Right lobe of liver (tissue), 6 donors: ENCODE results near the gene ENDOV. TPM values are rescaled to one million over a fixed set of nuclear protein-coding genes. Genes with fewer than 3 reads are reported as not detected.

Experiments
- ATAC-seq, 4 donors: fragments of 200-7000 bp; cut with Tn5 transposase; one replicate each; pipeline ENCODE4 v1.9.1; 2020; ENCODE audit warnings: mild to moderate bottlenecking in 4 of 4, moderate library complexity in 4 of 4
- DNase-seq, 3 donors: peaks; one replicate each; pipeline ENCODE4 v3.0.0-alpha.2; 2020
- H3K27ac ChIP-seq, 3 donors: fragments of 200-600 bp; one replicate each; pipeline ENCODE4 v1.8.0; 2022
- H3K27me3 ChIP-seq, 2 donors: fragments of 200-600 bp; one replicate each; pipeline ENCODE4 v1.8.0; 2022
- H3K36me3 ChIP-seq, 4 donors: fragments of 200-600 bp; sonication (generic) in 1 of 4; one replicate each; pipeline versions ENCODE4 v1.5.1 to v1.8.0; 2017 to 2022; ENCODE audit warnings: control low read depth in 1 of 4
- H3K4me1 ChIP-seq, 4 donors: fragments of 200-600 bp; sonication (generic) in 1 of 4; one replicate each; pipeline versions ENCODE4 v1.5.1 to v1.8.0; 2017 to 2022; ENCODE audit warnings: control low read depth in 1 of 4
- H3K4me3 ChIP-seq, 3 donors: fragments of 200-600 bp; one replicate each; pipeline ENCODE4 v1.8.0; 2022
- H3K9me3 ChIP-seq, 4 donors: fragments of 200-600 bp; sonication (generic) in 1 of 4; one replicate each; pipeline versions ENCODE4 v1.5.1 to v1.8.0; 2017 to 2022; ENCODE audit warnings: control low read depth in 1 of 4
- POLR2A ChIP-seq: fragments of 450-650 bp; IDR thresholded peaks from one replicate; pipeline ENCODE4 v1.6.1; 2017; ENCODE audit warnings: antibody characterized with exemption, mild to moderate bottlenecking
- WGBS: methylation state at CpG from one replicate; pipeline ENCODE4 v1.1.6; 2018; ENCODE audit warnings: low coverage, low lambda C conversion rate; ENCODE audit not compliant: insufficient coverage; ENCODE audit errors: missing lambda C conversion rate; 5-methylcytosine and 5-hydroxymethylcytosine counted together
- intact Hi-C, 2 donors: fragments of 100-400 bp; cut with DNase I; formaldehyde crosslinking; loops; one replicate each; pipeline versions ENCODE4 v1.11.2 to v1.14.1; 2022
- total RNA-seq, 6 experiments: library from RNA; depleted of rRNA in 2 of 6; stranded (reverse); fragments of >200 nt in 2 of 6; fragmentation: NEBNext Ultra II Directional in 3 of 6; extraction: Animal tissue kit (Norgen Biotek cat#: 25700) in 3 of 6; gene quantifications; one replicate each; pipeline versions ENCODE4 v1.1.0 to v1.2.4, GENCODE V29; 2016 to 2023
- TF ChIP-seq, protein P1 (sequence below), 4 donors: fragments of 200-600 bp in 3 of 4; fragments of 450-650 bp in 1 of 4; IDR thresholded peaks; one replicate each; pipeline versions ENCODE4 v1.5.1 to v1.8.0; 2016 to 2022; ENCODE audit warnings: antibody characterized with exemption in 4 of 4, mild to moderate bottlenecking in 2 of 4
- donor health status: DM: no; HTN: yes; CAD: no.
- donor health status: DM: no; HTN: no; CAD: no.
- donor health status: DM: no; HTN: no; CAD: no.
- donor health status: DM: no; HTN: yes; CAD: no.
- donor health status: DM: no; HTN: yes; CAD: no.

ENDOV gene
- total RNA-seq, 6 experiments from 2014 or later, result 6.8 to 14.1 (median 11.3) TPM

DNA sequence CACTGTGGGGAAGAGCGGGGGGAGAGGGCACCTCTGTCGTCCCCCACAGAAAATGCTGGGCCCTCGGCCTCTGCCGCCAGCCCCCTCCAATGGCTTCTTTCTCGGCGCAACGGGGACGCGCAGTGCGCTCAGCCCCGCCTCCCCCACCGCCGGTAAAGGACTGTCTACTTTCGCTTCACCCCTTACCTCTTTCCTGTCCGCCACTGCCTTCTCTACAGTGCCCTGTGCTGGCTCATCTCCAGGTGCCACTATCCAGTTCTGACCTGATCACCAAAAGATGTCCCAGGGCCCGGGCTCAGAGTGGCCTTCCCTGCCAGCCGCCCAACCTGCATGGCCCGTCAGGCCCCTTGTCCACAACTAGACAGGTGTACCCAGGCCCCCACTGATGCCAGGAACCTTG, 7.3 kb downstream of the ENDOV start:
- TF ChIP-seq, protein P1, sequence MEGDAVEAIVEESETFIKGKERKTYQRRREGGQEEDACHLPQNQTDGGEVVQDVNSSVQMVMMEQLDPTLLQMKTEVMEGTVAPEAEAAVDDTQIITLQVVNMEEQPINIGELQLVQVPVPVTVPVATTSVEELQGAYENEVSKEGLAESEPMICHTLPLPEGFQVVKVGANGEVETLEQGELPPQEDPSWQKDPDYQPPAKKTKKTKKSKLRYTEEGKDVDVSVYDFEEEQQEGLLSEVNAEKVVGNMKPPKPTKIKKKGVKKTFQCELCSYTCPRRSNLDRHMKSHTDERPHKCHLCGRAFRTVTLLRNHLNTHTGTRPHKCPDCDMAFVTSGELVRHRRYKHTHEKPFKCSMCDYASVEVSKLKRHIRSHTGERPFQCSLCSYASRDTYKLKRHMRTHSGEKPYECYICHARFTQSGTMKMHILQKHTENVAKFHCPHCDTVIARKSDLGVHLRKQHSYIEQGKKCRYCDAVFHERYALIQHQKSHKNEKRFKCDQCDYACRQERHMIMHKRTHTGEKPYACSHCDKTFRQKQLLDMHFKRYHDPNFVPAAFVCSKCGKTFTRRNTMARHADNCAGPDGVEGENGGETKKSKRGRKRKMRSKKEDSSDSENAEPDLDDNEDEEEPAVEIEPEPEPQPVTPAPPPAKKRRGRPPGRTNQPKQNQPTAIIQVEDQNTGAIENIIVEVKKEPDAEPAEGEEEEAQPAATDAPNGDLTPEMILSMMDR (IDR thresholded peaks at IDR 0.05), result no peak
- TF ChIP-seq POLR2A, result no peak
- intact Hi-C loops, result loop anchor here in 1 of 2 donors (5.0 to 10.0 kb wide), 2 partner anchors 153 to 560 kb away; no protein-coding TSS in a partner anchor
- Histone ChIP-seq H3K4me1 (no peaks in the 10 kb centered on the region), H3K27me3 (no peaks in the 10 kb centered on the region), H3K4me3 (no peak overlapping the region), H3K27ac (no peak overlapping the region), H3K36me3 (peaks cover 0 to 2% (median 0%) of the 10 kb centered on the region in 4 donors), H3K9me3 (no peaks in the 10 kb centered on the region)
- ATAC-seq, result no peak
- peak in 2 of 3 donors; percentile 37 to 43 for DNase-seq
- WGBS, result 67% methylated on average over 5 of the region's 18 CpGs

DNA sequence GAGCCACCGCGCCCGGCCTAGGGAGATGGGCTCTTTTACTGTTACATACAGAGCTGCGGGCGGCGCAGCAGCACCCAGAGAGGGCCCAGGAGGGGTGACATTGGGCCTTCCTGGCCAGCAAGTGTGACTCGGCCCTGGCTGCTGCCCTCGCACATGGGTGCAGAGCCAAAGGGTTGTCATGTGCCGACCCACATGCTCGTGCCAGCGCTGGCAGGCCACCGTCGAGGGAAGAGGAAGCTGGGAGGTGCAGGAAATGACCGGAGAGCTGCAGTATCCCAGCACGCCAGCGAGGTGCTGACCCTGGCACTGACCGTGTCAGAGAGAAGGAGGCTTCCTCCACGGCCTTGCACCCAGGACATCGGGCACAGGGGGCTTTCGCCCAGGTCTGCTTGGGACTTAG, 8.0 kb downstream of the ENDOV start:
- ATAC-seq (peak in 3 of 4 donors; percentile 10 to 19 (median 17)), DNase-seq (peak in 1 of 3 donors; percentile 56)
- H3K4me1 ChIP-seq, result no peaks in the 10 kb centered on the region
- H3K36me3 ChIP-seq, result peaks cover 0 to 2% (median 0%) of the 10 kb centered on the region in 4 donors
- no peaks in the 10 kb centered on the region for H3K27me3 ChIP-seq
- no peak overlapping the region for H3K27ac ChIP-seq
- no peak for TF ChIP-seq POLR2A
- TF ChIP-seq, protein P1 (IDR thresholded peaks at IDR 0.05), result no peak
- intact Hi-C loops, result loop anchor here in 1 of 2 donors (5.0 to 10.0 kb wide), 2 partner anchors 152 to 559 kb away; no protein-coding TSS in a partner anchor
- WGBS, result 100% methylated on average over 3 of the region's 20 CpGs
- no peak overlapping the region for H3K4me3 ChIP-seq
- no peaks in the 10 kb centered on the region for H3K9me3 ChIP-seq

DNA sequence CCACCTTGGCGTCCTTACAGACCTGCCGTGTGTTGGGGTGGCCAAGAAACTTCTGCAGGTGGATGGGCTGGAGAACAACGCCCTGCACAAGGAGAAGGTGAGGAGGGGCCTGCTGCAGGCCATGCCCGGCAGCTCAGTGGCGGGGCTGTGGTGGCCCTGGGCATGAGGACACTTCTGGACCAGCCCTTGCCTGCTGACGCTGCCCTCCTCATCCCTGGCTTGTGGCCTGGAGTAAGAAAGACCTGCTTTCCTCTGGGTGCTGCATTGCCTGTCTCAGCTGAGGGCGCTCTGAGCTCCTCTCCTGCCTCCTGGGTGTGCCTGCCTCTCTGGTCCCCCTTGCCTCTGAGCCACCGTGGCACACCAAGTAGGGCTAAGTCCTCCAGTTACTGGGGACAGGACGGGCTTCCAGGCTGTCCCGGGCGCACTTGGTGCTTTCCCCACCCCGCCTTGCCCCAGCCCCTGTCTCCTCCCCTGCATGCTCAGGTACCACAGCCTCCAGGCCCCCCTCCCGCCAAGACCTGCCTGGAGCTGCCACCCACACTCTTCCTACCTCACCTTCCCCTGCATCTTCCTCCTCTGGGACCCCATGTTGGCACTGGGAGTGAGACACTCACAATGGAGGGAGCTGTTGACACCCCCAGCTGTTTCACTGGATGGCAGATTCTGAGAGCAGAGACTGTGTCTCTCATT, 8.7 kb downstream of the ENDOV start:
- Histone ChIP-seq H3K27ac (no peak overlapping the region), H3K27me3 (no peaks in the 10 kb centered on the region), H3K4me3 (no peak overlapping the region), H3K9me3 (no peaks in the 10 kb centered on the region), H3K4me1 (no peaks in the 10 kb centered on the region), H3K36me3 (peaks cover 0 to 2% (median 0%) of the 10 kb centered on the region in 4 donors)
- TF ChIP-seq, protein P1 (IDR thresholded peaks at IDR 0.05), result no peak
- no peak for TF ChIP-seq POLR2A
- no peak for ATAC-seq
- no CpG with 5 or more reads among the region's 13 CpGs for WGBS
- intact Hi-C loops, result loop anchor here in 1 of 2 donors (5.0 to 10.0 kb wide), 2 partner anchors 151 to 559 kb away; no protein-coding TSS in a partner anchor
- no peak for DNase-seq

DNA sequence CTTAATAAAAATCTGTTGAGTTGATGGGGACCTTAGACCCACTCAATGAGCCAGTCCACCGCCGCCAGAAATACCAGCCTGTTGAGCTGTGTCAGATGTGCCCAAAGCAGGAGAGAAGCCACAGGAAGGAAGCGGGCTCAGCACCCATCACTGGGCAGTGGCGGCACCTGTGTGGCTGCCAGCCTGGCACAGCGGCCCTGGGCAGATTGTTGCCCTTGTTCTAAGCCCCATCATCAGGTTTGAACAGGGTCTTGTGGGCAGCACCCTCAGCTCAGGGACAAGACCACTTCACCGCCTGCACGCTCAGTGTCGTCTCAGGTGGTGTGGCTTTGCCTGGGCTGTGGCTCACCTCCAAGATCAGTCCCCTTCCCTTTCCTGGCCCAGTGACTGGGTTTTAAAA, 9.3 kb downstream of the ENDOV start:
- 53% methylated on average over 3 of the region's 8 CpGs for WGBS
- intact Hi-C loops, result loop anchor here in 1 of 2 donors (5.0 to 10.0 kb wide), 2 partner anchors 151 to 558 kb away; no protein-coding TSS in a partner anchor
- ATAC-seq, result no peak

More for the DNA sequence above, 9.3 kb downstream of the ENDOV start:
- no peaks in the 10 kb centered on the region for H3K4me1 ChIP-seq
- H3K27me3 ChIP-seq, result no peaks in the 10 kb centered on the region
- no peaks in the 10 kb centered on the region for H3K9me3 ChIP-seq
- no peak overlapping the region for H3K27ac ChIP-seq
- TF ChIP-seq, protein P1 (IDR thresholded peaks at IDR 0.05), result no peak
- no peak for TF ChIP-seq POLR2A
- H3K36me3 ChIP-seq, result peaks cover 0 to 2% (median 0%) of the 10 kb centered on the region in 4 donors
- no peak overlapping the region for H3K4me3 ChIP-seq
- DNase-seq, result no peak
